ENCODE results near the gene KCNJ10.

The KCNJ10 gene

GRCh38 chr1:160064164-160064563, 5.8 kb downstream of the KCNJ10 start:
- DNase-seq, result no peak

- peak in 1 of 56 donors; percentile 58 for DNase-seq
These were observed 6.8 kb downstream of the KCNJ10 start for GRCh38 chr1:160063176-160063575.

- peak in 55 of 56 donors; percentile 53 to 99 (median 95) for DNase-seq
These were observed 7.8 kb downstream of the KCNJ10 start for GRCh38 chr1:160062230-160062532.

GRCh38 chr1:160061369-160062229, 8.4 kb downstream of the KCNJ10 start:
- peak in 36 of 56 donors; percentile 27 to 83 (median 60) for DNase-seq

GRCh38 chr1:160058087-160058486, 11.9 kb downstream of the KCNJ10 start:
- peak in 3 of 56 donors; percentile 14 to 27 (median 20) for DNase-seq

GRCh38 chr1:160056648-160057169, 13.3 kb downstream of the KCNJ10 start:
- DNase-seq, result no peak

GRCh38 chr1:160053548-160054365, 16.2 kb downstream of the KCNJ10 start:
- peak in 6 of 56 donors; percentile 15 to 42 (median 26) for DNase-seq

GRCh38 chr1:160052936-160053335, 17.0 kb downstream of the KCNJ10 start:
- no peak for DNase-seq

GRCh38 chr1:160050619-160051018, 19.3 kb downstream of the KCNJ10 start:
- no peak for DNase-seq

- DNase-seq, result peak in 1 of 56 donors; percentile 14
These were observed 19.8 kb downstream of the KCNJ10 start for GRCh38 chr1:160050182-160050581.

- no peak for DNase-seq
These were observed 20.9 kb downstream of the KCNJ10 start for GRCh38 chr1:160049101-160049500.

- peak in 6 of 56 donors; percentile 7 to 34 (median 25) for DNase-seq
These were observed 21.6 kb downstream of the KCNJ10 start for GRCh38 chr1:160048335-160048734.

- DNase-seq, result no peak
These were observed 22.6 kb downstream of the KCNJ10 start for GRCh38 chr1:160047111-160047991.

GRCh38 chr1:160046494-160047110, 23.4 kb downstream of the KCNJ10 start:
- DNase-seq, result peak in 53 of 56 donors; percentile 37 to 97 (median 87)

GRCh38 chr1:160045653-160046052, 24.3 kb downstream of the KCNJ10 start:
- no peak for DNase-seq

- no peak for DNase-seq
These were observed 26.4 kb downstream of the KCNJ10 start for GRCh38 chr1:160043543-160043942.

- DNase-seq, result no peak
These were observed 29.5 kb downstream of the KCNJ10 start for GRCh38 chr1:160040476-160040875.

- no peak for DNase-seq
These were observed 37.7 kb downstream of the KCNJ10 start for GRCh38 chr1:160032165-160032820.

- DNase-seq, result peak in 55 of 56 donors; percentile 55 to 95 (median 85)
These were observed 38.4 kb downstream of the KCNJ10 start, which contains the start of gene PIGM for GRCh38 chr1:160031365-160032164. Gene PIGM (minus strand): TSS chr1:160031990. CDS start chr1:160031739, 251 bp downstream.
